Epithelial cell of prostate (primary cell): ENCODE data around the gene HDAC4.

Source experiments
- DNase-seq: peaks from one replicate; pipeline ENCODE4 v3.0.0-alpha.2; 2011; ENCODE audit warnings: low read depth, low spot score
- H3K27ac ChIP-seq: fragments of 450-650 bp; 2 replicates; pipeline ENCODE4 v1.5.1; 2017; ENCODE audit warnings: mild to moderate bottlenecking

Gene HDAC4

GRCh38 chr2:239055756-239056493 is 344.9 kb downstream of the HDAC4 start:
- DNase-seq, result no peak
- no peak overlapping the region for H3K27ac ChIP-seq

- DNase-seq, result no peak
- H3K27ac ChIP-seq, result no peak overlapping the region
These were observed 345.9 kb downstream of the HDAC4 start for GRCh38 chr2:239054921-239055320.

- no peak for DNase-seq
These were observed 346.9 kb downstream of the HDAC4 start for GRCh38 chr2:239053801-239054503.

GRCh38 chr2:239052798-239053665 is 347.8 kb downstream of the HDAC4 start:
- no peak overlapping the region for H3K27ac ChIP-seq
- no peak for DNase-seq

More at GRCh38 chr2:239053801-239054503, 346.9 kb downstream of the HDAC4 start:
- no peak overlapping the region for H3K27ac ChIP-seq

- H3K27ac ChIP-seq, result no peak overlapping the region
- no peak for DNase-seq
These were observed 348.9 kb downstream of the HDAC4 start for GRCh38 chr2:239051891-239052445.

GRCh38 chr2:239050252-239050649 is 350.6 kb downstream of the HDAC4 start:
- H3K27ac ChIP-seq, result no peak overlapping the region
- no peak for DNase-seq

- no peak overlapping the region for H3K27ac ChIP-seq
- DNase-seq, result no peak
These were observed 351.2 kb downstream of the HDAC4 start for GRCh38 chr2:239049421-239050251.

- no peak for DNase-seq
These were observed 352.1 kb downstream of the HDAC4 start for GRCh38 chr2:239048736-239049135.

GRCh38 chr2:239047861-239048260 is 353.0 kb downstream of the HDAC4 start:
- DNase-seq, result no peak
- H3K27ac ChIP-seq, result no peak overlapping the region

More at GRCh38 chr2:239048736-239049135, 352.1 kb downstream of the HDAC4 start:
- no peak overlapping the region for H3K27ac ChIP-seq

GRCh38 chr2:239047420-239047819 is 353.4 kb downstream of the HDAC4 start:
- no peak overlapping the region for H3K27ac ChIP-seq
- no peak for DNase-seq

GRCh38 chr2:239046822-239047221 is 354.0 kb downstream of the HDAC4 start:
- DNase-seq, result no peak
- H3K27ac ChIP-seq, result no peak overlapping the region

- DNase-seq, result no peak
- no peak overlapping the region for H3K27ac ChIP-seq
These were observed 356.5 kb downstream of the HDAC4 start for GRCh38 chr2:239044336-239044735.

GRCh38 chr2:239043326-239043725 is 357.5 kb downstream of the HDAC4 start:
- no peak overlapping the region for H3K27ac ChIP-seq
- no peak for DNase-seq

GRCh38 chr2:239042551-239043320 is 358.1 kb downstream of the HDAC4 start:
- DNase-seq, result no peak
- H3K27ac ChIP-seq, result no peak overlapping the region

- no peak overlapping the region for H3K27ac ChIP-seq
- DNase-seq, result no peak
These were observed 358.8 kb downstream of the HDAC4 start for GRCh38 chr2:239042046-239042445.

- no peak for DNase-seq
- no peak overlapping the region for H3K27ac ChIP-seq
These were observed 359.8 kb downstream of the HDAC4 start for GRCh38 chr2:239041062-239041461.

GRCh38 chr2:239040152-239040761 is 360.6 kb downstream of the HDAC4 start:
- no peak overlapping the region for H3K27ac ChIP-seq
- DNase-seq, result no peak

- H3K27ac ChIP-seq, result no peak overlapping the region
- no peak for DNase-seq
These were observed 361.4 kb downstream of the HDAC4 start for GRCh38 chr2:239039479-239039861.
